K562 (cell line): ENCODE results near the gene ASPRV1. TPM values are rescaled to one million over a fixed set of nuclear protein-coding genes. Genes with fewer than 3 reads are reported as not detected.

Experiments used
- FUS ChIP-seq: fragments of 200-400 bp; formaldehyde crosslinking; optimal IDR thresholded peaks from 2 replicates; pipeline ENCODE3; 2017; ENCODE audit warnings: low read depth, low read length
- HCFC1 ChIP-seq: IDR thresholded peaks from 2 replicates; pipeline ENCODE4 v1.6.1; 2012; ENCODE audit warnings: low read depth, low read length, improper control_type of control experiment
- HES1 ChIP-seq: fragments of 450-650 bp; IDR thresholded peaks from 2 replicates; pipeline ENCODE4 v1.6.1; 2016; ENCODE audit warnings: low read depth, mild to moderate bottlenecking, moderate library complexity
- NBN ChIP-seq: fragments of 450-650 bp; IDR thresholded peaks from 2 replicates; pipeline ENCODE4 v1.6.1; 2016; ENCODE audit warnings: low read depth, mild to moderate bottlenecking
- PHB ChIP-seq: fragments of 250-450 bp; sonication (Bioruptor Pico); IDR thresholded peaks from 2 replicates; pipeline ENCODE4 v1.5.0; 2021
- PHB2 ChIP-seq: fragments of 450-650 bp; IDR thresholded peaks from 2 replicates; pipeline ENCODE4 v1.6.1; 2017; ENCODE audit warnings: low read depth
- RBM34 ChIP-seq: fragments of 200-400 bp; formaldehyde crosslinking; IDR thresholded peaks from 2 replicates; pipeline ENCODE4 v1.6.1; 2018; ENCODE audit warnings: low read length, borderline replicate concordance; ENCODE audit not compliant: insufficient read depth
- RFX1 ChIP-seq: fragments of 450-650 bp; IDR thresholded peaks from 2 replicates; pipeline ENCODE4 v1.6.1; 2016; ENCODE audit warnings: mild to moderate bottlenecking, moderate library complexity
- SMARCA5 ChIP-seq: fragments of 450-650 bp; IDR thresholded peaks from 2 replicates; pipeline ENCODE4 v1.6.1; 2016
- TRIM24 ChIP-seq, 2 experiments: fragments of 450-650 bp; IDR thresholded peaks; 2 replicates each; pipeline ENCODE4 v1.6.1; 2016
- ZFP30 ChIP-seq: fragments of 250-450 bp; sonication (Bioruptor Pico); IDR thresholded peaks from 2 replicates; pipeline ENCODE4 v1.8.0; 2022; ENCODE audit warnings: moderate library complexity, mild to moderate bottlenecking, inconsistent platforms, borderline replicate concordance
- ZNF253 ChIP-seq: fragments of 250-450 bp; sonication (Bioruptor Pico); conservative IDR thresholded peaks from 2 replicates; pipeline ENCODE4 v1.6.1; 2021; ENCODE audit warnings: mild to moderate bottlenecking
- ZNF280B ChIP-seq: fragments of 250-450 bp; sonication (Bioruptor Pico); IDR thresholded peaks from 2 replicates; pipeline ENCODE4 v1.5.1; 2021; ENCODE audit warnings: mild to moderate bottlenecking
- ZNF318 ChIP-seq, 2 experiments: fragments of 450-650 bp; IDR thresholded peaks; 2 replicates each; pipeline ENCODE4 v1.6.1; 2016; ENCODE audit warnings: mild to moderate bottlenecking in 2 of 2, borderline replicate concordance in 1 of 2, low read depth in 1 of 2, moderate library complexity in 1 of 2
- ZNF347 ChIP-seq: fragments of 450-650 bp; formaldehyde crosslinking; IDR thresholded peaks from 2 replicates; pipeline ENCODE4 v1.4.0; 2020; ENCODE audit warnings: low read depth, mild to moderate bottlenecking, moderate library complexity
- polyA plus RNA-seq, 8 experiments: library from polyadenylated mRNA; depleted of rRNA in 4 of 8; stranded (reverse) in 5 of 8; unstranded in 3 of 8; fragments of >200 nt; fragmentation: Nextera tagmentation in 2 of 8; fragmentation: Illumina TruSeq in 1 of 8; extraction: Ambion mirVana in 2 of 8; extraction: Trizol in 1 of 8; gene quantifications; 2 replicates each; pipeline versions ENCODE4 v1.2.1 to v1.2.3, GENCODE V29; 2011 to 2014; ENCODE audit warnings: inconsistent platforms in 1 of 8, missing spikeins in 1 of 8
- total RNA-seq, 7 experiments: library from RNA; depleted of rRNA in 6 of 7; stranded (reverse); fragments of >200 nt in 6 of 7; fragmentation: Illumina TruSeq in 2 of 7; extraction: Trizol in 2 of 7; gene quantifications; 2 replicates each; pipeline versions ENCODE4 v1.2.1 to v1.2.3, GENCODE V29; 2011 to 2021; ENCODE audit warnings: low replicate concordance in 1 of 7

Gene ASPRV1
- total and polyA plus RNA-seq, 9 of the 15 experiments (the other 6 are each of a cell fraction or from before 2014, with no cell fraction given) = 0.17 to 0.72 (median 0.47) TPM; not detected in 1

- TF ChIP-seq ZNF318 (IDR thresholded peaks at IDR 0.05; ENCODE audit: borderline replicate concordance in 1 of 2, low read depth in 1 of 2) (no peak), HCFC1 (no peak), ZFP30 (no peak), SMARCA5 (no peak), ZNF253 (CRISPR knock-in tag) (no peak), PHB (no peak), ZNF347 (CRISPR knock-in tag) (no peak), RBM34 (no peak), TRIM24 (IDR thresholded peaks at IDR 0.05) (0 out of 4 replicates have a peak, but pooled peaks of 1 of the 2 experiments have one; percentile 9), NBN (peak; percentile 92), HES1 (no peak), RFX1 (no peak), PHB2 (no peak), ZNF280B (CRISPR knock-in tag) (0 out of 2 replicates have a peak, but pooled peaks have one; percentile 42), FUS (peak; percentile 32)
These were observed 47.1 kb downstream of the ASPRV1 start (continued) for GRCh38 chr2:69914164-69914949.
